Breast epithelium (tissue), 3 donors: ENCODE results near the gene PRKAG1.

ENCODE experiments used
- CTCF ChIP-seq, 3 donors: fragments of 450-650 bp; IDR thresholded peaks; one replicate each; pipeline ENCODE4 v1.5.1; 2016 to 2017; ENCODE audit warnings: antibody characterized with exemption in 3 of 3, mild to moderate bottlenecking in 3 of 3, moderate library complexity in 3 of 3
- POLR2AphosphoS5 ChIP-seq, 3 donors: sonication (generic); formaldehyde crosslinking; IDR thresholded peaks; one replicate each; pipeline ENCODE4 v1.6.1; 2017; ENCODE audit warnings: antibody characterized with exemption in 3 of 3

GRCh38 chr12:49034286-49034622 lies 15.7 kb upstream of the PRKAG1 start:
- TF ChIP-seq POLR2AphosphoS5 (IDR thresholded peaks at IDR 0.05) (no peak), CTCF (IDR thresholded peaks at IDR 0.05) (no peak)
